HEK293 (cell line): Measurements from ENCODE around the gene CFAP299.

ENCODE experiments used
- CTCF ChIA-PET: fragments of 350-600 bp; formaldehyde crosslinking; extraction: SDS; loops from one replicate; lab custom pipeline; 2021; ENCODE audit warnings: antibody characterized with exemption; lab: Yijun Ruan, JAX
- POLR2A ChIA-PET: fragments of 300-600 bp; formaldehyde crosslinking; extraction: SDS; loops from one replicate; lab custom pipeline; 2020; ENCODE audit warnings: antibody characterized with exemption, inconsistent platforms; lab: Yijun Ruan, JAX
- H3K27ac ChIP-seq: fragments of 200-500 bp; sonication (Bioruptor generic); 2 replicates; pipeline ENCODE4 v1.5.1; 2014; ENCODE audit warnings: low read depth, low read length, control low read depth, inconsistent platforms; ENCODE audit errors: extremely low read depth
- H3K36me3 ChIP-seq, 2 experiments: fragments of 200-500 bp in 1 of 2; sonication (Bioruptor generic) in 1 of 2; 1 replicate in 1 of 2; 2 replicates in 1 of 2; pipeline ENCODE4 v1.5.1; 2014 to 2017; ENCODE audit warnings: inconsistent platforms in 2 of 2, low read length in 2 of 2; ENCODE audit not compliant: control insufficient read depth in 2 of 2, insufficient read depth in 1 of 2
- H3K4me1 ChIP-seq: fragments of 200-500 bp; sonication (Bioruptor generic); 2 replicates; pipeline ENCODE4 v1.5.1; 2014; ENCODE audit warnings: mild to moderate bottlenecking, low read length, inconsistent platforms; ENCODE audit not compliant: control insufficient read depth, insufficient read depth
- H3K4me3 ChIP-seq: 2 replicates; pipeline ENCODE4 v1.5.1; 2011; ENCODE audit warnings: low read depth, mild to moderate bottlenecking, control low read depth, low read length, moderate library complexity
- H3K9me3 ChIP-seq: fragments of 200-500 bp; sonication (Bioruptor generic); 2 replicates; pipeline ENCODE4 v1.5.1; 2014; ENCODE audit warnings: low read depth, low read length, inconsistent platforms; ENCODE audit not compliant: control insufficient read depth, insufficient read depth
- KLF1 ChIP-seq: fragments of 450-650 bp; formaldehyde crosslinking; IDR thresholded peaks from 2 replicates; pipeline ENCODE4 v1.5.1; 2016; ENCODE audit warnings: missing biosample characterization, missing genetic modification characterization
- OVOL3 ChIP-seq: fragments of 450-650 bp; formaldehyde crosslinking; IDR thresholded peaks from 2 replicates; pipeline ENCODE4 v1.5.1; 2016; ENCODE audit warnings: missing biosample characterization, missing genetic modification characterization
- RBAK ChIP-seq: fragments of 450-650 bp; formaldehyde crosslinking; IDR thresholded peaks from 2 replicates; pipeline ENCODE4 v1.5.1; 2016; ENCODE audit warnings: missing biosample characterization, missing genetic modification characterization
- REPIN1 ChIP-seq: fragments of 450-650 bp; formaldehyde crosslinking; IDR thresholded peaks from 2 replicates; pipeline ENCODE4 v1.5.1; 2017; ENCODE audit warnings: missing biosample characterization, missing genetic modification characterization, low read depth
- SALL2 ChIP-seq: fragments of 450-650 bp; formaldehyde crosslinking; IDR thresholded peaks from 2 replicates; pipeline ENCODE4 v1.5.0; 2017; ENCODE audit warnings: missing biosample characterization, mild to moderate bottlenecking, missing genetic modification characterization, borderline replicate concordance
- SCRT2 ChIP-seq: fragments of 450-650 bp; formaldehyde crosslinking; IDR thresholded peaks from 2 replicates; pipeline ENCODE4 v1.5.1; 2016; ENCODE audit warnings: missing biosample characterization, missing genetic modification characterization
- TCF7L2 ChIP-seq: IDR thresholded peaks from 2 replicates; pipeline ENCODE4 v1.6.1; 2011; ENCODE audit warnings: low read depth, mild to moderate bottlenecking, inconsistent platforms, low read length, moderate library complexity, borderline replicate concordance
- ZNF174 ChIP-seq: fragments of 450-650 bp; formaldehyde crosslinking; IDR thresholded peaks from 2 replicates; pipeline ENCODE4 v1.5.0; 2017; ENCODE audit warnings: missing biosample characterization, mild to moderate bottlenecking, missing genetic modification characterization
- ZNF311 ChIP-seq: fragments of 450-650 bp; formaldehyde crosslinking; IDR thresholded peaks from 2 replicates; pipeline ENCODE4 v1.5.1; 2017; ENCODE audit warnings: missing biosample characterization, missing genetic modification characterization, borderline replicate concordance
- ZNF335 ChIP-seq: fragments of 450-650 bp; formaldehyde crosslinking; conservative IDR thresholded peaks from 2 replicates; pipeline ENCODE4 v1.5.1; 2016; ENCODE audit warnings: missing biosample characterization, missing genetic modification characterization
- ZNF426 ChIP-seq: fragments of 450-650 bp; formaldehyde crosslinking; IDR thresholded peaks from 2 replicates; pipeline ENCODE4 v1.5.1; 2017; ENCODE audit warnings: missing biosample characterization, missing genetic modification characterization, mild to moderate bottlenecking, inconsistent platforms, moderate library complexity
- ZNF529 ChIP-seq: fragments of 450-650 bp; formaldehyde crosslinking; IDR thresholded peaks from 2 replicates; pipeline ENCODE4 v1.5.1; 2017; ENCODE audit warnings: missing genetic modification characterization, missing biosample characterization; ENCODE audit not compliant: insufficient replicate concordance
- ZNF654 ChIP-seq: fragments of 450-650 bp; formaldehyde crosslinking; IDR thresholded peaks from 2 replicates; pipeline ENCODE4 v1.5.1; 2016; ENCODE audit warnings: low read depth, missing biosample characterization, missing genetic modification characterization
- ZNF677 ChIP-seq: fragments of 450-650 bp; IDR thresholded peaks from 2 replicates; pipeline ENCODE4 v1.5.0; 2018; ENCODE audit warnings: missing biosample characterization, mild to moderate bottlenecking, missing genetic modification characterization, moderate library complexity
- ZNF768 ChIP-seq: fragments of 450-650 bp; formaldehyde crosslinking; IDR thresholded peaks from 2 replicates; pipeline ENCODE4 v1.5.1; 2018; ENCODE audit warnings: missing biosample characterization, mild to moderate bottlenecking, missing genetic modification characterization
- ZNF791 ChIP-seq: fragments of 450-650 bp; formaldehyde crosslinking; IDR thresholded peaks from 2 replicates; pipeline ENCODE4 v1.5.1; 2016; ENCODE audit warnings: missing biosample characterization, missing genetic modification characterization
- TF ChIP-seq, protein P1 (sequence below): fragments of 450-650 bp; formaldehyde crosslinking; IDR thresholded peaks from 2 replicates; pipeline ENCODE4 v1.5.1; 2017; ENCODE audit warnings: missing biosample characterization, mild to moderate bottlenecking, missing genetic modification characterization, moderate library complexity
- TF ChIP-seq, protein P2 (sequence below): fragments of 450-650 bp; formaldehyde crosslinking; IDR thresholded peaks from 2 replicates; pipeline ENCODE4 v1.5.1; 2016; ENCODE audit warnings: missing biosample characterization, missing genetic modification characterization, borderline replicate concordance
- TF ChIP-seq, protein P3 (sequence below): fragments of 450-650 bp; formaldehyde crosslinking; IDR thresholded peaks from 2 replicates; pipeline ENCODE4 v1.5.1; 2016; ENCODE audit warnings: missing biosample characterization, missing genetic modification characterization
- TF ChIP-seq, protein P4 (sequence below): fragments of 450-650 bp; formaldehyde crosslinking; IDR thresholded peaks from 2 replicates; pipeline ENCODE4 v1.5.1; 2017; ENCODE audit warnings: missing biosample characterization, missing genetic modification characterization
- TF ChIP-seq, protein P5 (sequence below): fragments of 450-650 bp; formaldehyde crosslinking; IDR thresholded peaks from 2 replicates; pipeline ENCODE4 v1.5.1; 2016; ENCODE audit warnings: missing biosample characterization, missing genetic modification characterization, borderline replicate concordance
- TF ChIP-seq, protein P6 (sequence below): fragments of 450-650 bp; formaldehyde crosslinking; IDR thresholded peaks from 2 replicates; pipeline ENCODE4 v1.5.1; 2016; ENCODE audit warnings: missing biosample characterization, missing genetic modification characterization

CFAP299 gene

DNA sequence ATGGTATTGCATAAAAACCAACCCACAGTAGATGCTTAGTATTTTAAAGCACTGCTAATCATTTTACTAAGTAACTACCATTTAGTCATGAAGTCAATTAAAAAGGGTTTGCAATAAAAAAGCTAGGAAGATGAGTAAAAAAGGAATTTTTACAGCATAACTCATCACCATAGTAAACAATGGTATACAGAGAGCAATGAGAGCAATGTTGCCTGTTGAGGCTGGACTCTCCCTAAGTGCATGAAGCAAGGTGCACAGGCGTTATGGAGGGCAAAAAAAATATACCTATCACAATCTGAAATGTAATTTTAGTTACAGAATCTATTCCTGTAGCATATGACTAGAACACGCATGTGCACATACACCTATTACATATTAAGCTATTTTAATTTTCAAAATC, 565.4 kb downstream of the CFAP299 start:
- H3K4me3 ChIP-seq, result no peak overlapping the region
- H3K27ac ChIP-seq, result no peak overlapping the region
- ChIA-PET CTCF (interaction anchor here (0.8 kb wide), 1 partner anchor 69 kb away, joined by 3 read pairs; no protein-coding TSS in a partner anchor), POLR2A (no interaction called here)
- H3K9me3 ChIP-seq, result no peaks in the 10 kb centered on the region
- H3K4me1 ChIP-seq, result no peaks in the 10 kb centered on the region
- no peaks in the 10 kb centered on the region for H3K36me3 ChIP-seq
- no peak for TF ChIP-seq ZNF654
- TF ChIP-seq, protein P1, sequence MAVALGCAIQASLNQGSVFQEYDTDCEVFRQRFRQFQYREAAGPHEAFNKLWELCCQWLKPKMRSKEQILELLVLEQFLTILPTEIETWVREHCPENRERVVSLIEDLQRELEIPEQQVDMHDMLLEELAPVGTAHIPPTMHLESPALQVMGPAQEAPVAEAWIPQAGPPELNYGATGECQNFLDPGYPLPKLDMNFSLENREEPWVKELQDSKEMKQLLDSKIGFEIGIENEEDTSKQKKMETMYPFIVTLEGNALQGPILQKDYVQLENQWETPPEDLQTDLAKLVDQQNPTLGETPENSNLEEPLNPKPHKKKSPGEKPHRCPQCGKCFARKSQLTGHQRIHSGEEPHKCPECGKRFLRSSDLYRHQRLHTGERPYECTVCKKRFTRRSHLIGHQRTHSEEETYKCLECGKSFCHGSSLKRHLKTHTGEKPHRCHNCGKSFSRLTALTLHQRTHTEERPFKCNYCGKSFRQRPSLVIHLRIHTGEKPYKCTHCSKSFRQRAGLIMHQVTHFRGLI (tag by site-specific recombination), result no peak
- no peak for TF ChIP-seq ZNF677 (tag by site-specific recombination)
- TF ChIP-seq ZNF529 (tag by site-specific recombination), result no peak
- TF ChIP-seq ZNF174 (tag by site-specific recombination), result no peak
- no peak for TF ChIP-seq OVOL3 (tag by site-specific recombination)
- no peak for TF ChIP-seq KLF1 (tag by site-specific recombination)
- no peak for TF ChIP-seq REPIN1 (tag by site-specific recombination)
- TF ChIP-seq SCRT2 (tag by site-specific recombination), result no peak
- TF ChIP-seq, protein P2, sequence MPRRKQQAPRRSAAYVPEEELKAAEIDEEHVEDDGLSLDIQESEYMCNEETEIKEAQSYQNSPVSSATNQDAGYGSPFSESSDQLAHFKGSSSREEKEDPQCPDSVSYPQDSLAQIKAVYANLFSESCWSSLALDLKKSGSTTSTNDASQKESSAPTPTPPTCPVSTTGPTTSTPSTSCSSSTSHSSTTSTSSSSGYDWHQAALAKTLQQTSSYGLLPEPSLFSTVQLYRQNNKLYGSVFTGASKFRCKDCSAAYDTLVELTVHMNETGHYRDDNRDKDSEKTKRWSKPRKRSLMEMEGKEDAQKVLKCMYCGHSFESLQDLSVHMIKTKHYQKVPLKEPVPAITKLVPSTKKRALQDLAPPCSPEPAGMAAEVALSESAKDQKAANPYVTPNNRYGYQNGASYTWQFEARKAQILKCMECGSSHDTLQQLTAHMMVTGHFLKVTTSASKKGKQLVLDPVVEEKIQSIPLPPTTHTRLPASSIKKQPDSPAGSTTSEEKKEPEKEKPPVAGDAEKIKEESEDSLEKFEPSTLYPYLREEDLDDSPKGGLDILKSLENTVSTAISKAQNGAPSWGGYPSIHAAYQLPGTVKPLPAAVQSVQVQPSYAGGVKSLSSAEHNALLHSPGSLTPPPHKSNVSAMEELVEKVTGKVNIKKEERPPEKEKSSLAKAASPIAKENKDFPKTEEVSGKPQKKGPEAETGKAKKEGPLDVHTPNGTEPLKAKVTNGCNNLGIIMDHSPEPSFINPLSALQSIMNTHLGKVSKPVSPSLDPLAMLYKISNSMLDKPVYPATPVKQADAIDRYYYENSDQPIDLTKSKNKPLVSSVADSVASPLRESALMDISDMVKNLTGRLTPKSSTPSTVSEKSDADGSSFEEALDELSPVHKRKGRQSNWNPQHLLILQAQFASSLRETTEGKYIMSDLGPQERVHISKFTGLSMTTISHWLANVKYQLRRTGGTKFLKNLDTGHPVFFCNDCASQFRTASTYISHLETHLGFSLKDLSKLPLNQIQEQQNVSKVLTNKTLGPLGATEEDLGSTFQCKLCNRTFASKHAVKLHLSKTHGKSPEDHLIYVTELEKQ, result no peak
- TF ChIP-seq ZNF426 (tag by site-specific recombination), result no peak

DNA sequence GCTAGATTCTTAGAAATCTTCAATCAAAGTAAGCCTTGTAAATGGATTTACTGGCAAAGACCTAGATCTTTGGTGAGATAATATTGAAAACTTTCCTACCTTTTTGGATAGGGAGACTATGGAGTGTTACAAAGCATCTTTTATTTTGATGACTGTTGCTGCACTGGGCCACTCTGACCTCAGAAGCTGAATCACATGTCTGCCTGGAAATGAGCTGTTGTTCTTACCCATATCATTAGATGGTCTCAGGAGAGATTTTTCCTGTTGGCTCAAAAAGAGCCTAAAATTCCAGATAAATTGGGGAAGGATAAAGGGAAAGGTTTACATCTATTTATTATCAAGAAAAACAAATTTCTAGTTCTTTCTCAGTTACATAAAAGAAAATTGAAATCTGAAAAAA, 567.5 kb downstream of the CFAP299 start:
- ChIA-PET POLR2A (no interaction called here), CTCF (interaction anchor here (0.6 kb wide), 1 partner anchor 523 kb away, joined by 5 read pairs; no protein-coding TSS in a partner anchor)
- no peak overlapping the region for H3K4me3 ChIP-seq
- no peaks in the 10 kb centered on the region for H3K4me1 ChIP-seq
- no peaks in the 10 kb centered on the region for H3K36me3 ChIP-seq
- H3K27ac ChIP-seq, result no peak overlapping the region
- H3K9me3 ChIP-seq, result no peaks in the 10 kb centered on the region
- TF ChIP-seq, protein P3, sequence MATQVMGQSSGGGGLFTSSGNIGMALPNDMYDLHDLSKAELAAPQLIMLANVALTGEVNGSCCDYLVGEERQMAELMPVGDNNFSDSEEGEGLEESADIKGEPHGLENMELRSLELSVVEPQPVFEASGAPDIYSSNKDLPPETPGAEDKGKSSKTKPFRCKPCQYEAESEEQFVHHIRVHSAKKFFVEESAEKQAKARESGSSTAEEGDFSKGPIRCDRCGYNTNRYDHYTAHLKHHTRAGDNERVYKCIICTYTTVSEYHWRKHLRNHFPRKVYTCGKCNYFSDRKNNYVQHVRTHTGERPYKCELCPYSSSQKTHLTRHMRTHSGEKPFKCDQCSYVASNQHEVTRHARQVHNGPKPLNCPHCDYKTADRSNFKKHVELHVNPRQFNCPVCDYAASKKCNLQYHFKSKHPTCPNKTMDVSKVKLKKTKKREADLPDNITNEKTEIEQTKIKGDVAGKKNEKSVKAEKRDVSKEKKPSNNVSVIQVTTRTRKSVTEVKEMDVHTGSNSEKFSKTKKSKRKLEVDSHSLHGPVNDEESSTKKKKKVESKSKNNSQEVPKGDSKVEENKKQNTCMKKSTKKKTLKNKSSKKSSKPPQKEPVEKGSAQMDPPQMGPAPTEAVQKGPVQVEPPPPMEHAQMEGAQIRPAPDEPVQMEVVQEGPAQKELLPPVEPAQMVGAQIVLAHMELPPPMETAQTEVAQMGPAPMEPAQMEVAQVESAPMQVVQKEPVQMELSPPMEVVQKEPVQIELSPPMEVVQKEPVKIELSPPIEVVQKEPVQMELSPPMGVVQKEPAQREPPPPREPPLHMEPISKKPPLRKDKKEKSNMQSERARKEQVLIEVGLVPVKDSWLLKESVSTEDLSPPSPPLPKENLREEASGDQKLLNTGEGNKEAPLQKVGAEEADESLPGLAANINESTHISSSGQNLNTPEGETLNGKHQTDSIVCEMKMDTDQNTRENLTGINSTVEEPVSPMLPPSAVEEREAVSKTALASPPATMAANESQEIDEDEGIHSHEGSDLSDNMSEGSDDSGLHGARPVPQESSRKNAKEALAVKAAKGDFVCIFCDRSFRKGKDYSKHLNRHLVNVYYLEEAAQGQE (tag by site-specific recombination), result no peak
- TF ChIP-seq, protein P4, sequence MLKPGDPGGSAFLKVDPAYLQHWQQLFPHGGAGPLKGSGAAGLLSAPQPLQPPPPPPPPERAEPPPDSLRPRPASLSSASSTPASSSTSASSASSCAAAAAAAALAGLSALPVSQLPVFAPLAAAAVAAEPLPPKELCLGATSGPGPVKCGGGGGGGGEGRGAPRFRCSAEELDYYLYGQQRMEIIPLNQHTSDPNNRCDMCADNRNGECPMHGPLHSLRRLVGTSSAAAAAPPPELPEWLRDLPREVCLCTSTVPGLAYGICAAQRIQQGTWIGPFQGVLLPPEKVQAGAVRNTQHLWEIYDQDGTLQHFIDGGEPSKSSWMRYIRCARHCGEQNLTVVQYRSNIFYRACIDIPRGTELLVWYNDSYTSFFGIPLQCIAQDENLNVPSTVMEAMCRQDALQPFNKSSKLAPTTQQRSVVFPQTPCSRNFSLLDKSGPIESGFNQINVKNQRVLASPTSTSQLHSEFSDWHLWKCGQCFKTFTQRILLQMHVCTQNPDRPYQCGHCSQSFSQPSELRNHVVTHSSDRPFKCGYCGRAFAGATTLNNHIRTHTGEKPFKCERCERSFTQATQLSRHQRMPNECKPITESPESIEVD (tag by site-specific recombination), result no peak
- no peak for TF ChIP-seq ZNF791 (tag by site-specific recombination)
- TF ChIP-seq, protein P5, sequence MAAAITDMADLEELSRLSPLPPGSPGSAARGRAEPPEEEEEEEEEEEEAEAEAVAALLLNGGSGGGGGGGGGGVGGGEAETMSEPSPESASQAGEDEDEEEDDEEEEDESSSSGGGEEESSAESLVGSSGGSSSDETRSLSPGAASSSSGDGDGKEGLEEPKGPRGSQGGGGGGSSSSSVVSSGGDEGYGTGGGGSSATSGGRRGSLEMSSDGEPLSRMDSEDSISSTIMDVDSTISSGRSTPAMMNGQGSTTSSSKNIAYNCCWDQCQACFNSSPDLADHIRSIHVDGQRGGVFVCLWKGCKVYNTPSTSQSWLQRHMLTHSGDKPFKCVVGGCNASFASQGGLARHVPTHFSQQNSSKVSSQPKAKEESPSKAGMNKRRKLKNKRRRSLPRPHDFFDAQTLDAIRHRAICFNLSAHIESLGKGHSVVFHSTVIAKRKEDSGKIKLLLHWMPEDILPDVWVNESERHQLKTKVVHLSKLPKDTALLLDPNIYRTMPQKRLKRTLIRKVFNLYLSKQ (tag by site-specific recombination), result no peak
- TF ChIP-seq, protein P6, sequence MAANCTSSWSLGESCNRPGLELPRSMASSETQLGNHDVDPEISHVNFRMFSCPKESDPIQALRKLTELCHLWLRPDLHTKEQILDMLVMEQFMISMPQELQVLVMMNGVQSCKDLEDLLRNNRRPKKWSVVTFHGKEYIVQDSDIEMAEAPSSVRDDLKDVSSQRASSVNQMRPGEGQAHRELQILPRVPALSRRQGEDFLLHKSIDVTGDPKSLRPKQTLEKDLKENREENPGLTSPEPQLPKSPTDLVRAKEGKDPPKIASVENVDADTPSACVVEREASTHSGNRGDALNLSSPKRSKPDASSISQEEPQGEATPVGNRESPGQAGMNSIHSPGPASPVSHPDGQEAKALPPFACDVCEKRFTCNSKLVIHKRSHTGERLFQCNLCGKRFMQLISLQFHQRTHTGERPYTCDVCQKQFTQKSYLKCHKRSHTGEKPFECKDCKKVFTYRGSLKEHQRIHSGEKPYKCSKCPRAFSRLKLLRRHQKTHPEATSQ (tag by site-specific recombination), result no peak
- TF ChIP-seq ZNF768 (tag by site-specific recombination), result no peak
- TF ChIP-seq SALL2 (tag by site-specific recombination), result no peak
- no peak for TF ChIP-seq TCF7L2
- TF ChIP-seq RBAK (tag by site-specific recombination), result no peak
- TF ChIP-seq ZNF335 (tag by site-specific recombination), result no peak
- no peak for TF ChIP-seq ZNF311 (tag by site-specific recombination)
